GM19328 (cell line): ENCODE data around the gene UBE2V1.
"Not testable (repeated sequence)": the region's sequence is repeated elsewhere in the genome, so short reads cannot be mapped to it uniquely, and the experiment has no call there.

ENCODE experiments used
- ATAC-seq: cut with Tn5 transposase; IDR thresholded peaks from one replicate; pipeline ENCODE4 v1.9.1; 2021; ENCODE audit warnings: mild to moderate bottlenecking, moderate library complexity; ENCODE audit not compliant: unreplicated experiment

The UBE2V1 gene

GRCh38 chr20:50115591-50116367 lies 2.8 kb upstream of the UBE2V1 start:
- ATAC-seq = peak; percentile 66

DNA sequence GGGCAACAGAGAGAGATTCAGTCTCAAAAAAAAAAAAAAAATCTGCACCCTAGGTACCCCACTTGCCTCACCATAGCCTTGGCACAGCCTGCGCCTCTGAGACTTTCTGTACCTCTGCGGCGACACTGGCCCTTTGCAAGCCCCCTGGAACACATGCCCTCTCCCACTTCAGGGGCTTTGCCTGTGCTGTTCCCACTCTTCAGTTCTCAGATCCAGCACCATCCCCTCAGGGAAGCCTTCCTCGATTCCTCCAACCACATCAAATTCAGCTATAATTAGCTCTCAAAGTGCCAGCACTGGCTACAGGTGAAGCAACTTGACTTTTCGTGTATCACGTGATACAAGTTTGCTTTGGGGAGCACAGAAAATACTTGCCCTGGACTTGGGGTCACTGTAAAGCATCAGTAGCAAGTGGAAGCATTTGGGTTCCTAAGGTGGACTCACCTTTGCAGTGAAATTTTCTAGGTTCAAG lies 2.1 kb upstream of the UBE2V1 start:
- ATAC-seq = no peak

- ATAC-seq = no peak
Measured at GRCh38 chr20:50113420-50114224, 672 bp upstream of the UBE2V1 start.

DNA sequence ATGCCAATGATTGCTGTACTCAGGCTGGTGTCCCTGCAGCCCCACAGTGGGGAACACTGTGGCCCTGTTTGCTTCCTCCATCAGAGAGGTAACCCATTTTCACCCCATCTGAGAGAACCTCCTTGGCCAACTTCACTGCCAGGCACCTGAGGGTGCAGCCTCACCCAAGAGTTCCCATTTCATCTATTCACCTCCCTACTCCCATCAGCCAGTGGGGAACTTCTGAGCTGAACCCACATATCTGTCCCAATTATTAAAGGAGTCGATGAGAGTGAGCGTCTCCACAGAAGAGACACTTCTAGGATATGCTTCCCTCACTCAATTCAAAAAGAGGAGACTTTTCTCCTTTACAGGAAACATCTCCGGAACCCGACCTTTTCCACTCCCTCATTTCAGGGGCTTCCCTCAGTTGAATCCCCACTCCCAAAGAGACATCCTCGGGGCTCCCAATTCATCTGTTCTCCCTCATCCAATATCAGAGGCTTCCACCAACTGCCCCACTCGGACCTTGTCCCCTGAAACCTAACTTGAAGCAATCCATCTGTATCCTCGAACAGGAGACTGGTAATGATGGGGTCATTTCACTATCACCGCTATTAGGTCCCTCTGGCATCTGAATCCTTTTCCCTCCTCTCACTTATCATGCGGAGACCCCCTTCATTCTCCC lies 988 bp downstream of the UBE2V1 start:
- ATAC-seq = no peak

DNA sequence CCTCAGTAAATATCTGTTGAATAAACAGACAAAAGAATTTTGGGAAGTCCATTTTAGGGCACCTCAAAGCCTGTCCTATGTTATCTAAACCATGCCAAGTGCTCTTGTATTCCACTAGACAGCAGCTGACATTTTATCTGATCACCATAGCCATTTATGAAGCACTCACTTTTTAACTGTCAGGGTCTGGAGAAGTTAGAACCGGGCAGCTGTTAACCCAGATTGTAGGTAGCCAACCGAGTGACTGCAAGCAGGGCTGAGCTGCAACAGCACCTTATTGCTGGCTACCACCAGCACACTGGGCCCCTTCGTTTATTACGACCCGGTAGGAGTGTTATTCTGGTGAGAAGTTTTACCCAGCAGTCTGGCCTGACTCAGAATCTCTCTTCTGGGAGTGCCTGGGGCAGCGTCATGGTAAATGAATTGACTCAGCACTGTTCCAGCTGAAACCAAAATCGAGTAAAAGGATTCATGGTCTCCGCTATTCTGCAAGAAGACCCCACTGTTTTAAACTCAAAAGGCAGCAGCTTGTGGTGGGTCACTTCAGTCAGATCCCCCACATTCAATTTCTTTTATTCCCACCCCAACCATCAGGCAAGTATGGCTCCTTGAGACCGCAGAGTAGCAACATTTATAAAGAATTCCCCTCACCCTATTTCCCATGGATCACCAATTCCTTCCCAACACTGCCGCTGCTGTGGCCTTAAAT lies 1.7 kb downstream of the UBE2V1 start:
- no peak for ATAC-seq

- no peak for ATAC-seq
Measured at GRCh38 chr20:50110141-50111047, 2.6 kb downstream of the UBE2V1 start.

- ATAC-seq = no peak
Measured at GRCh38 chr20:50108556-50109235, 4.3 kb downstream of the UBE2V1 start.

DNA sequence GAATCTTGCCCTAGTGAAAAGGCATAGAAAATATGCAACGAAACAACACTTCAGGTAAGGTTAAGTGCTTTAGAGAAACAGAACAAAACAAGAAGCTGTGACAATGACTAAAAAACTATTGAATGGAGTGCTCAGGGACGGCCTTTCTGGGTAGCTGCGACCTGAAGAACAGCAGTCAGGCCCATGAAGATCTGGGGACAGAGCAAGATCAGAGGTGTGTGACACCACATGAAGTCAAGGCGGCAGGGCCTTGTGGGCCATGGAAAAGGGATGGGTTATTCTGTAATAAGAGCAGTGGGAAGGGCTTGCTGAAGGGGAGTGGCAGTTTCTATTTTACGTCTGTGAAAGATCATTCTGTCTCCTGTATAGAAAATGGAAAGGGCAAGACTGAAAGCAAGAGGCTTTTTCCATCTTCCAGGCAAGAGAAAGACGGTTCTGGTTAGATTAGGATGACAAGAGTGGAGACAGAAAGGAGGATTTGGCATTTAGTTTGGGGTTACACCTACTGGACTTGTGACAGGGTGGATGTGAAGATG lies 5.1 kb downstream of the UBE2V1 start:
- ATAC-seq = no peak

GRCh38 chr20:50107086-50107660 lies 5.8 kb downstream of the UBE2V1 start:
- ATAC-seq = no peak

DNA sequence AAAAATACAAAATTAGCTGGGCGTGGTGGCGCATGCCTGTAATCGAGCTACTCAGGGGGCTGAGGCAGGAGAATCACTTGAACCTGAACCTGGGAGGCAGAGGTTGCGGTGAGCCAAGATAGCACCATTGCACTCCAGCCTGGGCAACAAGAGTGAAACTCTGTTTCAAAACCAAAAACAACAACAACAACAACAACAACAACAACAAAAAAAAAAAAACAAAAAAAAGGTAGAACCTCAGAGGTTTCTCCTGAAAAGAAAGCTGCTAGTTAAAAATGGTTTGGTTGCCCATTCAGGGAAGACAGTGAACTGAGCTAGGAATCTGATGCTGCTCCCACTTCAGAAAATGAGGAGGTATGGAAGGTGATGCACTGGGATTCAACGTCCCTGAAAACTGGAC lies 6.3 kb downstream of the UBE2V1 start:
- ATAC-seq = not testable (repeated sequence)

DNA sequence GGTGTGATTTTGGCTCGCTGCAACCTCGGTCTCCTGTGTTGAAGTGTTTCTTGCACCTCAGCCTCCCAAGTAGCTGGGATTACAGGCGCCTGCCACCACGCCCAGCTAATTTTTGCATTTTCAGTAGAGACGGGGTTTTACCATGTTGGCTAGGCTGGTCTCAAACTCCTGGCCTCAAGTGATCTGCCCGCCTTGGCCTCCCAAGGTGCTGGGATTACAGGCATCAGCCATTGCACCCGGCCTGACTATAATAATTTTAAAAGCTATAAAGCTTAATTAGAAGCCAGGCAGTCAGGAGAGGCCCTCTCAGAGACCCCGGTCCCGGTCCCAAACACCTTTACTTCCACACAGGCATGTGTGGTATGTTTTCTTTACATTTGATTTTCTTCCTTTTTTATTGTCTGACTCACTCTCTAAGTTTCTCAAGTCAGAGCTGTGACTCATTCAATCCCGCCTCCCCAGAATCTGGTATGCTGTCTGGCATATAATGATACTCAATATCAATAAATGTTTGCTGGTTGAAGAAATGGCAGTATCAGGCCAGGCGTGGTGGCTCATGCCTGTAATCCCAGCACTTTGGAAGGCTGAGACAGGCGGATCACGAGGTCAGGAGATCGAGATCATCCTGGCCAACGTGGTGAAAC lies 9.4 kb downstream of the UBE2V1 start:
- not testable (repeated sequence) for ATAC-seq

- ATAC-seq = not testable (repeated sequence)
Measured at GRCh38 chr20:50102551-50102950, 10.4 kb downstream of the UBE2V1 start.

GRCh38 chr20:50101887-50102286 lies 11.1 kb downstream of the UBE2V1 start:
- ATAC-seq = no peak

DNA sequence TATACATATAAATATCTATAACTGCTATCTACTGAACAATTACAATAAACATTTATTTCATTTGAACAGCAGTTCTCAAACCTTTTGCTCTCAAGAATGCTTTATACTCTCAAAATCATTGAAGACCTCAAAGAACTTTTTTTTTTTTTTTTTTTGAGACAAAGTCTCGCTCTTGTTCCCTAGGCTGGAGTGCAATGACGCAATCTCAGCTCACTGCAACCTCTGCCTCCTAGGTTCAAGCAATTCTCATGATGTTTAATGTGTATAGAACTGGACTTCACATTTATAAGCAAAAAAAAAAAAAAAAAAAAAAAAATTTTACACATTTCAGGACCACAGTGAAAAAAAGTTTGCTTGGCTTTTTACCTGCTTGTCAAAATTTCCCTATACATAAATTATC lies 11.7 kb downstream of the UBE2V1 start:
- no peak for ATAC-seq

- no peak for ATAC-seq
Measured at GRCh38 chr20:50100552-50100951, 12.4 kb downstream of the UBE2V1 start.

- ATAC-seq = no peak
Measured at GRCh38 chr20:50099565-50099991, 13.4 kb downstream of the UBE2V1 start.

- ATAC-seq = no peak
Measured at GRCh38 chr20:50099113-50099512, 13.8 kb downstream of the UBE2V1 start.

GRCh38 chr20:50098259-50098658 lies 14.7 kb downstream of the UBE2V1 start:
- ATAC-seq = no peak
